A549 (cell line): ENCODE data around the gene OR2AJ1. TPM values are rescaled to one million over a fixed set of nuclear protein-coding genes. Genes with fewer than 3 reads are reported as not detected.

Source experiments
- ATAC-seq, 2 experiments: fragments of 200-7000 bp in 1 of 2; fragments of >200 bp in 1 of 2; cut with Nextera tagmentation in 1 of 2; cut with Tn5 transposase in 1 of 2; 3 replicates each; pipeline versions ENCODE4 v1.8.0 to v1.9.1; 2018 to 2020; ENCODE audit warnings: mild to moderate bottlenecking in 1 of 2, moderate library complexity in 1 of 2
- CTCF ChIA-PET: fragments of 300-600 bp; sonication (Branson Sonifier 250); formaldehyde crosslinking; extraction: SDS; loops from one replicate; lab custom pipeline; 2021; ENCODE audit warnings: antibody characterized with exemption, inconsistent platforms; lab: Yijun Ruan, JAX
- POLR2A ChIA-PET: fragments of 350-600 bp; formaldehyde crosslinking; extraction: SDS; loops from one replicate; lab custom pipeline; 2021; ENCODE audit warnings: antibody characterized with exemption, inconsistent platforms; lab: Yijun Ruan, JAX
- DNase-seq, 2 experiments: peaks; one replicate each; pipeline versions ENCODE4 v3.0.0 to v3.0.0-alpha.2; 2011 to 2016; ENCODE audit warnings: low read depth in 1 of 2, low spot score in 1 of 2
- FAIRE-seq: peaks from 2 replicates; lab custom pipeline; 2011; peaks lifted over from hg19 to GRCh38; lab: Jason Lieb, UNC
- H3K27ac ChIP-seq, 2 experiments: fragments of >200 bp; sonication (Bioruptor Twin); formaldehyde crosslinking; 3 replicates each; pipeline ENCODE4 v1.5.1; 2016 to 2017
- H3K4me1 ChIP-seq: fragments of >200 bp; sonication (Bioruptor Twin); formaldehyde crosslinking; 3 replicates; pipeline ENCODE4 v1.6.1; 2016
- H3K4me2 ChIP-seq: fragments of >200 bp; sonication (Bioruptor Twin); formaldehyde crosslinking; 3 replicates; pipeline ENCODE4 v1.6.1; 2016
- H3K4me3 ChIP-seq: fragments of >200 bp; sonication (Bioruptor Twin); formaldehyde crosslinking; 3 replicates; pipeline ENCODE4 v1.5.1; 2016
- H3K9me3 ChIP-seq: fragments of >200 bp; sonication (Bioruptor Twin); formaldehyde crosslinking; 3 replicates; pipeline ENCODE4 v1.6.1; 2016
- CBX8 ChIP-seq: fragments of 200-600 bp; sonication (generic); IDR thresholded peaks from 2 replicates; pipeline ENCODE4 v1.6.1; 2016
- CHD2 ChIP-seq: fragments of 150-350 bp; IDR thresholded peaks from 2 replicates; pipeline ENCODE4 v1.6.1; 2014; ENCODE audit warnings: low read length; ENCODE audit not compliant: partially characterized antibody
- CHD4 ChIP-seq: fragments of 200-600 bp; sonication (generic); IDR thresholded peaks from 2 replicates; pipeline ENCODE4 v1.6.1; 2016; ENCODE audit warnings: antibody characterized with exemption, mild to moderate bottlenecking, borderline replicate concordance
- CTCF ChIP-seq: fragments of >200 bp; sonication (Bioruptor Twin); formaldehyde crosslinking; IDR thresholded peaks from 3 replicates; pipeline ENCODE4 v1.5.1; 2016
- EHMT2 ChIP-seq: fragments of 200-600 bp; sonication (generic); IDR thresholded peaks from 2 replicates; pipeline ENCODE4 v1.6.1; 2016; ENCODE audit warnings: antibody characterized with exemption, low read depth, mild to moderate bottlenecking, moderate library complexity
- ELK1 ChIP-seq: fragments of 150-350 bp; IDR thresholded peaks from 2 replicates; pipeline ENCODE4 v1.6.1; 2014; ENCODE audit warnings: low read depth, mild to moderate bottlenecking, low read length
- GATA3 ChIP-seq: IDR thresholded peaks from 2 replicates; pipeline ENCODE4 v1.6.1; 2012; ENCODE audit warnings: borderline replicate concordance
- HEYL ChIP-seq: fragments of 250-450 bp; sonication (Bioruptor Pico); IDR thresholded peaks from 2 replicates; pipeline ENCODE4 v1.8.0; 2021; ENCODE audit warnings: mild to moderate bottlenecking, moderate library complexity
- HOXA7 ChIP-seq: fragments of 250-450 bp; sonication (Bioruptor Pico); IDR thresholded peaks from 2 replicates; pipeline ENCODE4 v1.5.0; 2020; ENCODE audit warnings: mild to moderate bottlenecking, moderate library complexity
- HOXB13 ChIP-seq: fragments of 250-450 bp; sonication (Bioruptor Pico); IDR thresholded peaks from 2 replicates; pipeline ENCODE4 v1.5.0; 2020; ENCODE audit warnings: low read depth, mild to moderate bottlenecking, moderate library complexity
- HOXB5 ChIP-seq: fragments of 250-450 bp; sonication (Bioruptor Pico); IDR thresholded peaks from 2 replicates; pipeline ENCODE4 v1.5.0; 2020; ENCODE audit warnings: mild to moderate bottlenecking, moderate library complexity
- JUN ChIP-seq, 2 experiments: fragments of >200 bp; sonication (Bioruptor Twin); formaldehyde crosslinking; IDR thresholded peaks; 2 replicates in 1 of 2; 3 replicates in 1 of 2; pipeline ENCODE4 v1.6.1; 2016 to 2017
- KDM1A ChIP-seq: fragments of 200-600 bp; sonication (generic); IDR thresholded peaks from 2 replicates; pipeline ENCODE4 v1.6.1; 2016; ENCODE audit warnings: low read depth, mild to moderate bottlenecking
- MAFK ChIP-seq: fragments of 450-650 bp; IDR thresholded peaks from 2 replicates; pipeline ENCODE4 v1.6.1; 2014; ENCODE audit not compliant: partially characterized antibody
- MAX ChIP-seq: IDR thresholded peaks from 2 replicates; pipeline ENCODE4 v1.6.1; 2012
- MYC ChIP-seq: IDR thresholded peaks from 2 replicates; pipeline ENCODE4 v1.6.1; 2012; ENCODE audit warnings: mild to moderate bottlenecking, inconsistent platforms, low read length, improper control_type of control experiment, borderline replicate concordance
- PHF8 ChIP-seq: fragments of 200-600 bp; sonication (generic); IDR thresholded peaks from 2 replicates; pipeline ENCODE4 v1.6.1; 2016; ENCODE audit warnings: low read depth, mild to moderate bottlenecking, antibody characterized with exemption, moderate library complexity, borderline replicate concordance
- POLR2AphosphoS2 ChIP-seq: conservative IDR thresholded peaks from 2 replicates; pipeline ENCODE4 v1.6.1; 2012; ENCODE audit warnings: low read length, improper control_type of control experiment, inconsistent platforms
- RAD21 ChIP-seq, 2 experiments: fragments of >200 bp in 1 of 2; sonication (Bioruptor Twin) in 1 of 2; formaldehyde crosslinking in 1 of 2; IDR thresholded peaks in 1 of 2; conservative IDR thresholded peaks in 1 of 2; 2 replicates in 1 of 2; 3 replicates in 1 of 2; pipeline ENCODE4 v1.6.1; 2012 to 2018; ENCODE audit warnings: inconsistent platforms in 1 of 2
- RARB ChIP-seq: fragments of 250-450 bp; sonication (Bioruptor Pico); IDR thresholded peaks from 2 replicates; pipeline ENCODE4 v1.8.0; 2021; ENCODE audit warnings: mild to moderate bottlenecking, moderate library complexity
- RFX5 ChIP-seq: fragments of 450-650 bp; IDR thresholded peaks from 2 replicates; pipeline ENCODE4 v1.7.1; 2014; ENCODE audit warnings: antibody characterized with exemption, mild to moderate bottlenecking, moderate library complexity
- TFCP2L1 ChIP-seq: fragments of 250-450 bp; sonication (Bioruptor Pico); IDR thresholded peaks from 2 replicates; pipeline ENCODE4 v1.5.0; 2021; ENCODE audit warnings: mild to moderate bottlenecking
- USF2 ChIP-seq: fragments of 450-650 bp; IDR thresholded peaks from 2 replicates; pipeline ENCODE4 v1.6.1; 2014; ENCODE audit warnings: antibody characterized with exemption
- ZFP36 ChIP-seq: fragments of 450-650 bp; IDR thresholded peaks from 2 replicates; pipeline ENCODE4 v1.6.1; 2014; ENCODE audit warnings: borderline replicate concordance; ENCODE audit not compliant: partially characterized antibody
- WGBS: methylation state at CpG from one replicate; pipeline ENCODE4 v1.1.6; 2017; ENCODE audit errors: missing lambda C conversion rate; 5-methylcytosine and 5-hydroxymethylcytosine counted together
- polyA plus RNA-seq, 4 experiments: library from polyadenylated mRNA; depleted of rRNA in 3 of 4; stranded (reverse); fragments of >200 nt; fragmentation: RNase III in 1 of 4; extraction: RNeasy Plus Mini Kit Qiagen cat#74134 plus additional on column Dnase treatment in 1 of 4; gene quantifications; 2 replicates in 3 of 4; 3 replicates in 1 of 4; pipeline ENCODE4 v1.2.3, GENCODE V29; 2011 to 2017

Gene OR2AJ1
- polyA plus RNA-seq, 2 of the 4 experiments (the other 2 are of a cell fraction): not detected

GRCh38 chr1:247914941-247915662, 9.6 kb upstream of the OR2AJ1 start:
- Histone ChIP-seq H3K4me3 (no peak overlapping the region), H3K4me2 (no peak overlapping the region), H3K27ac (no peak overlapping the region), H3K9me3 (no peaks in the 10 kb centered on the region; the same call in 2 of the 3 replicates), H3K4me1 (no peaks in the 10 kb centered on the region)
- no peak for DNase-seq
- FAIRE-seq: no peak
- WGBS: 23% methylated on average over 4 of the region's 4 CpGs
- no peak for ATAC-seq
- POLR2A ChIA-PET: no interaction called here
- TF ChIP-seq POLR2AphosphoS2: no peak
- no peak for TF ChIP-seq HOXB13
- no peak for TF ChIP-seq ZFP36
- TF ChIP-seq CBX8: no peak
- no peak for TF ChIP-seq TFCP2L1 (CRISPR knock-in tag)
- CTCF ChIA-PET: no interaction called here

- ChIA-PET POLR2A (no interaction called here), CTCF (no interaction called here)
- WGBS: 30% methylated on average over 2 of the region's 2 CpGs
- ATAC-seq (no peak), DNase-seq (no peak), FAIRE-seq (no peak)
- no peaks in the 10 kb centered on the region for H3K4me1 ChIP-seq
- H3K4me2 ChIP-seq: no peak within 1 kb of the TSS
- no peak within 1 kb of the TSS for H3K4me3 ChIP-seq
- TF ChIP-seq MYC: no peak
- no peak for TF ChIP-seq KDM1A
- TF ChIP-seq HOXB5: no peak
- no peak for TF ChIP-seq PHF8
- TF ChIP-seq CHD4: no peak
- TF ChIP-seq MAFK: no peak
- TF ChIP-seq RARB (CRISPR knock-in tag): no peak
- no peak for TF ChIP-seq HEYL (CRISPR knock-in tag)
- TF ChIP-seq HOXA7 (CRISPR knock-in tag): no peak
- TF ChIP-seq GATA3: no peak
- no peak for TF ChIP-seq EHMT2
- no peak for TF ChIP-seq RAD21 (conservative IDR thresholded peaks at IDR 0.05 in 1 of 2, IDR thresholded peaks at IDR 0.05 in 1 of 2)
- TF ChIP-seq JUN (IDR thresholded peaks at IDR 0.05): no peak
- no peak for TF ChIP-seq ELK1
- no peak for TF ChIP-seq RFX5
- no peak for TF ChIP-seq USF2
- TF ChIP-seq CHD2: no peak
- TF ChIP-seq CTCF: no peak
- no peak for TF ChIP-seq MAX
- no peak within 1 kb of the TSS for H3K27ac ChIP-seq
- no peaks in the 10 kb centered on the region for H3K9me3 ChIP-seq
Measured at GRCh38 chr1:247919952-247920351, 4.7 kb upstream of the OR2AJ1 start, which contains the start of gene OR2T8. Gene OR2T8, plus strand, starts transcription at chr1:247920252. Its CDS starts 766 bp downstream, at chr1:247921018.
